Muscle of back (tissue), 11 donors: ENCODE results near the gene GGTLC2. TPM values are rescaled to one million over a fixed set of nuclear protein-coding genes. Genes with fewer than 3 reads are reported as not detected.

Experiments
- DNase-seq, 3 donors: peaks; one replicate each; pipeline versions ENCODE4 v3.0.0 to v3.0.0-alpha.2; 2013
- polyA plus RNA-seq, 10 donors: library from polyadenylated mRNA; unstranded; fragments of 120-200 nt; gene quantifications; one replicate each; pipeline ENCODE4 v1.2.1, GENCODE V29; 2013; ENCODE audit not compliant: insufficient read length in 10 of 10

Gene GGTLC2
- polyA plus RNA-seq, 10 donors, result not detected

- no peak for DNase-seq
Measured at GRCh38 chr22:22689621-22690345, 45.4 kb downstream of the GGTLC2 start.

GRCh38 chr22:22691055-22691454 lies 46.6 kb downstream of the GGTLC2 start:
- no peak for DNase-seq

- no peak for DNase-seq
Measured at GRCh38 chr22:22691716-22692701, 47.6 kb downstream of the GGTLC2 start.

- no peak for DNase-seq
Measured at GRCh38 chr22:22692707-22693530, 48.5 kb downstream of the GGTLC2 start.

GRCh38 chr22:22693531-22693884 lies 49.1 kb downstream of the GGTLC2 start:
- DNase-seq, result no peak

- no peak for DNase-seq
Measured at GRCh38 chr22:22694106-22694505, 49.7 kb downstream of the GGTLC2 start.

- no peak for DNase-seq
Measured at GRCh38 chr22:22696104-22696503, 51.7 kb downstream of the GGTLC2 start.

Other genes with a start within 250 kb of the GGTLC2 start
- gene ZNF280B, start 135.9 kb upstream of the GGTLC2 start, polyA plus RNA-seq, result 10 to 100 TPM in 1 of 10 donors, 1 to 10 TPM in 9; 3.2 to 12.5 (median 4.9) TPM
- gene ZNF280A, start 124.3 kb upstream of the GGTLC2 start, polyA plus RNA-seq, result under 1 TPM in 6 of 10 donors, not detected in 4; 0.07 to 0.22 (median 0.18) TPM
- gene PRAME, start 85.3 kb upstream of the GGTLC2 start, polyA plus RNA-seq, result 1 to 10 TPM in 1 of 10 donors, under 1 TPM in 1, not detected in 8; 0.77 to 1.5 TPM
- gene IGLL5, start 243.2 kb downstream of the GGTLC2 start, polyA plus RNA-seq, result under 1 TPM in 4 of 10 donors, not detected in 6; 0.24 to 0.61 (median 0.32) TPM